Suprapubic skin (tissue), 4 donors: Measurements from ENCODE around the gene TNNC1.

ENCODE experiments used
- POLR2A ChIP-seq, 2 donors: fragments of 450-650 bp; IDR thresholded peaks; one replicate each; pipeline ENCODE4 v1.6.1; 2017; ENCODE audit warnings: antibody characterized with exemption in 2 of 2, mild to moderate bottlenecking in 2 of 2, moderate library complexity in 2 of 2
- POLR2AphosphoS5 ChIP-seq, 3 donors: sonication (generic); formaldehyde crosslinking; IDR thresholded peaks; one replicate each; pipeline ENCODE4 v1.6.1; 2017; ENCODE audit warnings: antibody characterized with exemption in 3 of 3
- TF ChIP-seq, protein P1 (sequence below), 2 donors: fragments of 200-600 bp in 1 of 2; fragments of 450-650 bp in 1 of 2; sonication (generic) in 1 of 2; IDR thresholded peaks; one replicate each; pipeline ENCODE4 v1.5.1; 2016 to 2019; ENCODE audit warnings: antibody characterized with exemption in 2 of 2, mild to moderate bottlenecking in 1 of 2, moderate library complexity in 1 of 2

DNA sequence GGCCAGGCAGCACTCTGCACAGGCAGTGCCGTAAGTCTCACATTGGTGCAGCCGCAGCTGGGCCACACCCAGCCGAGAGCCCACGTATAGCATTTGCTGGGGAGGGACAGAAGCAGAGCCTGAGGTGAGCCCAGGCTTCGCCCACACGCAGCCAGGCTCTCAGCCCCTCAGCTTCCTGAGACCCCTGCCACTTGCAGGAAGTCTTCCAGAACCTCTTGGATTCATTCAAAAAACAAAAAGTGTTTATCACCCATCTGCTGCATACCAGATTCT lies 15.8 kb downstream of the TNNC1 start:
- no peak for TF ChIP-seq POLR2A (IDR thresholded peaks at IDR 0.05)
- TF ChIP-seq, protein P1, sequence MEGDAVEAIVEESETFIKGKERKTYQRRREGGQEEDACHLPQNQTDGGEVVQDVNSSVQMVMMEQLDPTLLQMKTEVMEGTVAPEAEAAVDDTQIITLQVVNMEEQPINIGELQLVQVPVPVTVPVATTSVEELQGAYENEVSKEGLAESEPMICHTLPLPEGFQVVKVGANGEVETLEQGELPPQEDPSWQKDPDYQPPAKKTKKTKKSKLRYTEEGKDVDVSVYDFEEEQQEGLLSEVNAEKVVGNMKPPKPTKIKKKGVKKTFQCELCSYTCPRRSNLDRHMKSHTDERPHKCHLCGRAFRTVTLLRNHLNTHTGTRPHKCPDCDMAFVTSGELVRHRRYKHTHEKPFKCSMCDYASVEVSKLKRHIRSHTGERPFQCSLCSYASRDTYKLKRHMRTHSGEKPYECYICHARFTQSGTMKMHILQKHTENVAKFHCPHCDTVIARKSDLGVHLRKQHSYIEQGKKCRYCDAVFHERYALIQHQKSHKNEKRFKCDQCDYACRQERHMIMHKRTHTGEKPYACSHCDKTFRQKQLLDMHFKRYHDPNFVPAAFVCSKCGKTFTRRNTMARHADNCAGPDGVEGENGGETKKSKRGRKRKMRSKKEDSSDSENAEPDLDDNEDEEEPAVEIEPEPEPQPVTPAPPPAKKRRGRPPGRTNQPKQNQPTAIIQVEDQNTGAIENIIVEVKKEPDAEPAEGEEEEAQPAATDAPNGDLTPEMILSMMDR (IDR thresholded peaks at IDR 0.05): no peak
- TF ChIP-seq POLR2AphosphoS5 (IDR thresholded peaks at IDR 0.05): no peak
